Caco-2 (cell line): ENCODE measurements around the gene DGKI. TPM values are rescaled to one million over a fixed set of nuclear protein-coding genes. Genes with fewer than 3 reads are reported as not detected.

ENCODE experiments used
- BruUV-seq: library from RNA; stranded (reverse); fragments of 400-500 nt; replicated peaks from 2 replicates; lab custom pipeline; 2021; lab: Mats Ljungman, UMichigan
- CTCF ChIA-PET: fragments of 300-600 bp; sonication (Branson Sonifier 250); formaldehyde crosslinking; loops from one replicate; lab custom pipeline; 2022; ENCODE audit warnings: antibody characterized with exemption; lab: Charles Lee
- POLR2A ChIA-PET: fragments of 300-600 bp; sonication (Branson Sonifier 250); formaldehyde crosslinking; loops from one replicate; lab custom pipeline; 2022; ENCODE audit warnings: antibody characterized with exemption; lab: Charles Lee
- DNase-seq, 2 experiments: peaks; one replicate each; pipeline versions ENCODE4 v3.0.0 to v3.0.0-alpha.2; 2020 to 2022
- H3K27me3 ChIP-seq: replicated peaks from 2 replicates; pipeline ENCODE4 v1.6.0; 2011; ENCODE audit warnings: low read length; ENCODE audit not compliant: control insufficient read depth, insufficient read depth
- H3K36me3 ChIP-seq: 2 replicates; pipeline ENCODE4 v1.5.1; 2011; ENCODE audit warnings: low read length; ENCODE audit not compliant: control insufficient read depth, insufficient read depth
- H3K4me1 ChIP-seq: fragments of 250-450 bp; sonication (Bioruptor Pico); 2 replicates; pipeline ENCODE4 v1.5.1; 2020; ENCODE audit warnings: mild to moderate bottlenecking
- H3K4me3 ChIP-seq: 2 replicates; pipeline ENCODE4 v1.5.1; 2011; ENCODE audit warnings: low read depth, mild to moderate bottlenecking, control low read depth, low read length
- H3K9me3 ChIP-seq: fragments of 250-450 bp; sonication (Bioruptor Pico); 2 replicates; pipeline ENCODE4 v1.5.1; 2020; ENCODE audit warnings: mild to moderate bottlenecking, moderate library complexity
- H3K27ac Mint-ChIP-seq: one replicate; pipeline ENCODE4 v1.8.0; 2022; ENCODE audit warnings: mixed read lengths; ENCODE audit not compliant: unreplicated experiment
- H3K27me3 Mint-ChIP-seq: one replicate; pipeline ENCODE4 v1.8.0; 2022; ENCODE audit warnings: mixed read lengths; ENCODE audit not compliant: insufficient read depth, unreplicated experiment
- H3K36me3 Mint-ChIP-seq: one replicate; pipeline ENCODE4 v1.8.0; 2022; ENCODE audit warnings: mild to moderate bottlenecking, mixed read lengths; ENCODE audit not compliant: insufficient read depth, unreplicated experiment
- H3K4me1 Mint-ChIP-seq: one replicate; pipeline ENCODE4 v1.8.0; 2022; ENCODE audit warnings: low read depth, mixed read lengths; ENCODE audit not compliant: unreplicated experiment
- H3K4me3 Mint-ChIP-seq: one replicate; pipeline ENCODE4 v1.8.0; 2022; ENCODE audit warnings: mild to moderate bottlenecking, moderate library complexity, mixed read lengths; ENCODE audit not compliant: unreplicated experiment
- H3K9me3 Mint-ChIP-seq: one replicate; pipeline ENCODE4 v1.8.0; 2022; ENCODE audit warnings: mixed read lengths; ENCODE audit not compliant: unreplicated experiment
- CTCF ChIP-seq, 2 experiments: fragments of 200-600 bp in 1 of 2; IDR thresholded peaks; 1 replicate in 1 of 2; 2 replicates in 1 of 2; pipeline versions ENCODE4 v1.5.1 to v1.8.0; 2011 to 2022; ENCODE audit warnings: antibody characterized with exemption in 1 of 2, control low read depth in 1 of 2, inconsistent platforms in 1 of 2, low read depth in 1 of 2, low read length in 1 of 2, mild to moderate bottlenecking in 1 of 2, moderate library complexity in 1 of 2; ENCODE audit not compliant: insufficient read depth in 1 of 2, severe bottlenecking in 1 of 2, unreplicated experiment in 1 of 2
- intact Hi-C: fragments of 100-400 bp; cut with micrococcal nuclease; formaldehyde crosslinking; loops from one replicate; pipeline ENCODE4 v1.10.0; 2022; ENCODE audit not compliant: unreplicated experiment
- total RNA-seq: library from RNA; stranded (reverse); gene quantifications from 2 replicates; pipeline ENCODE4 v1.2.3, GENCODE V29; 2022

Gene DGKI
- total RNA-seq, 1 experiment from 2014 or later, result 0.84 TPM

GRCh38 chr7:137407078-137407477 is 439.7 kb downstream of the DGKI start:
- CTCF ChIA-PET, result no interaction called here
- no peaks in the 10 kb centered on the region for H3K9me3 Mint-ChIP-seq
- no peak overlapping the region for H3K27ac Mint-ChIP-seq
- no peaks in the 10 kb centered on the region for H3K36me3 ChIP-seq
- TF ChIP-seq CTCF (IDR thresholded peaks at IDR 0.05; ENCODE audit: insufficient read depth in 1 of 2, low read depth in 1 of 2, low read length in 1 of 2, severe bottlenecking in 1 of 2, unreplicated experiment in 1 of 2), result no peak
- H3K4me3 ChIP-seq, result no peak overlapping the region
- POLR2A ChIA-PET, result no interaction called here
- no peaks in the 10 kb centered on the region; the same call in 1 of the 2 replicates for H3K27me3 ChIP-seq
- H3K4me1 Mint-ChIP-seq, result no peaks in the 10 kb centered on the region
- no peaks in the 10 kb centered on the region for H3K9me3 ChIP-seq
- H3K27me3 Mint-ChIP-seq, result peaks cover 9% of the 10 kb centered on the region
- H3K36me3 Mint-ChIP-seq, result no peaks in the 10 kb centered on the region
- H3K4me1 ChIP-seq, result no peaks in the 10 kb centered on the region
- no peak for DNase-seq
- intact Hi-C loops, result no loop called here
- H3K4me3 Mint-ChIP-seq, result no peak overlapping the region
- no TSS peak for BruUV-seq

GRCh38 chr7:137404660-137405317 is 442.0 kb downstream of the DGKI start:
- no peaks in the 10 kb centered on the region for H3K9me3 ChIP-seq
- Mint-ChIP-seq H3K4me3 (no peak overlapping the region), H3K4me1 (no peaks in the 10 kb centered on the region), H3K9me3 (no peaks in the 10 kb centered on the region), H3K36me3 (no peaks in the 10 kb centered on the region), H3K27me3 (peaks cover 9% of the 10 kb centered on the region), H3K27ac (no peak overlapping the region)
- ChIA-PET POLR2A (no interaction called here), CTCF (no interaction called here)
- no TSS peak for BruUV-seq
- intact Hi-C loops, result no loop called here
- H3K27me3 ChIP-seq, result no peaks in the 10 kb centered on the region; the same call in 1 of the 2 replicates
- H3K4me3 ChIP-seq, result no peak overlapping the region
- DNase-seq, result no peak
- no peaks in the 10 kb centered on the region for H3K36me3 ChIP-seq
- no peaks in the 10 kb centered on the region for H3K4me1 ChIP-seq
- TF ChIP-seq CTCF (IDR thresholded peaks at IDR 0.05; ENCODE audit: insufficient read depth in 1 of 2, low read depth in 1 of 2, low read length in 1 of 2, severe bottlenecking in 1 of 2, unreplicated experiment in 1 of 2), result no peak

GRCh38 chr7:137403353-137403695 is 443.4 kb downstream of the DGKI start:
- Histone ChIP-seq H3K27me3 (no peaks in the 10 kb centered on the region), H3K4me1 (no peaks in the 10 kb centered on the region), H3K4me3 (no peak overlapping the region), H3K36me3 (no peaks in the 10 kb centered on the region), H3K9me3 (no peaks in the 10 kb centered on the region)
- CTCF ChIA-PET, result no interaction called here
- DNase-seq, result no peak
- BruUV-seq, result no TSS peak
- peaks cover 5% of the 10 kb centered on the region for H3K27me3 Mint-ChIP-seq
- H3K27ac Mint-ChIP-seq, result no peak overlapping the region
- H3K36me3 Mint-ChIP-seq, result no peaks in the 10 kb centered on the region
- no peaks in the 10 kb centered on the region for H3K9me3 Mint-ChIP-seq
- TF ChIP-seq CTCF (IDR thresholded peaks at IDR 0.05; ENCODE audit: insufficient read depth in 1 of 2, low read depth in 1 of 2, low read length in 1 of 2, severe bottlenecking in 1 of 2, unreplicated experiment in 1 of 2), result no peak
- intact Hi-C loops, result no loop called here
- POLR2A ChIA-PET, result no interaction called here
- H3K4me3 Mint-ChIP-seq, result no peak overlapping the region
- no peaks in the 10 kb centered on the region for H3K4me1 Mint-ChIP-seq
